GM20431 (cell line): ENCODE measurements around the gene THRB.

Experiments used
- in situ Hi-C: fragments of 300-500 bp; cut with MseI, MboI; formaldehyde crosslinking; loops from one replicate; pipeline ENCODE4 v1.15.0; 2020; ENCODE audit warnings: low sequenced_read_pairs; ENCODE audit not compliant: unreplicated experiment

Gene THRB

GRCh38 chr3:24087469-24087868 is 407.2 kb downstream of the THRB start:
- in situ Hi-C loops, result no loop called here

- in situ Hi-C loops, result no loop called here
Measured at GRCh38 chr3:24086617-24087404, 407.8 kb downstream of the THRB start.

GRCh38 chr3:24086206-24086605 is 408.4 kb downstream of the THRB start:
- in situ Hi-C loops, result no loop called here

GRCh38 chr3:24072193-24072592 is 422.5 kb downstream of the THRB start:
- in situ Hi-C loops, result no loop called here

GRCh38 chr3:24069045-24069444 is 425.6 kb downstream of the THRB start:
- in situ Hi-C loops, result no loop called here

GRCh38 chr3:24067483-24067882 is 427.2 kb downstream of the THRB start:
- in situ Hi-C loops, result no loop called here
